GM12801 (cell line): ENCODE measurements around the gene MPST.

Source experiments
- TF ChIP-seq, protein P1 (sequence below): IDR thresholded peaks from one replicate; pipeline ENCODE4 v1.5.1; 2011; ENCODE audit warnings: control low read depth; ENCODE audit not compliant: insufficient read length; ENCODE audit errors: extremely low read depth

Gene MPST

DNA sequence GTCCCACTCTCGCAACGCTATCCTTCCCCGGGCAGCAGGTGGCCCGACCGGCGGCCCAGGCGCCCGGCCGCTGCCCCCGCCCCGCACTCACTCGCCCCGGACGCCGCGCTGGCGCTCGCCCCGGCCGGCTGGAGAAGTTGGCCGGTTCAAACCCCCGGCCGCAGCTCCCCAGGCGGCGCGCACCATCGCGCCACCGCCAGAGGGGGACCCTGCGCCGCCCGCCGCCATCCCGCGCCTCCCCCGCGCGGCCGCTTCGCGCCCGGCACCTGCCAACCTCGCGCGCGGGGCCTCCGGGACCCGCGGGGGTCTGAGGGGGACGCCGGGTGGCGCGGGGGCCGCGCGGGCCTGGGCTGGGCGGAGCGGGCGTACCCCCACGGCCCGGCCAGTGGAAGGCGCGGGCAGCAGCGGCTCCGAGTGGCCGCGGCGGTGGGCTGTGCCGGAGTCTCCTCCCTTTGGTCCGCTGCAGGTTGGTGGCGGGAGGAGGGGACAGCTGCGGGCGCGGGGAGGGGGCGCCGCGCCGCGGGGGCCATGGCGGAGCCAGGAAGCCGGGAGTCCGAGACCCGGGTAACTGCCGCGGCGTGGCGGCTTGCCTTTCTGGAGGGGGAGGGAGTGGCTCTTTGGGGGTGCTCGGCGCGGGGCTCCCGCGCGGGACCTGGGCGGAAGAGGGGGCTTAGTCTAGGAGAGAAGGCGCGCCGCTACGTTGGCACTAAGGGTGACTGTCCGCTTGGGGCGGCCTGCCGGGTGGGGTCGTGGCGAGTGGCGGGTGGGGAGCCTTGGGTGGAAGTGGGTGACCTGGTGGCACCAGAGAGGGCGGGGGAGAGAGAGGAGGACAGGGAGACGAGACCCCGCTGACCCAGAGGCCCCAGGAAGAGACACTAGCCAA, at the start of gene MPST, which contains the start of gene TST:
TSS of gene MPST (plus strand) at position 434 of the 883 bp plus-strand sequence. CDS start at position 529, 95 bp downstream.
TSS of gene TST (minus strand) at position 139 of the 883 bp plus-strand sequence. CDS start 715 bp downstream, outside the sequence.
- TF ChIP-seq, protein P1, sequence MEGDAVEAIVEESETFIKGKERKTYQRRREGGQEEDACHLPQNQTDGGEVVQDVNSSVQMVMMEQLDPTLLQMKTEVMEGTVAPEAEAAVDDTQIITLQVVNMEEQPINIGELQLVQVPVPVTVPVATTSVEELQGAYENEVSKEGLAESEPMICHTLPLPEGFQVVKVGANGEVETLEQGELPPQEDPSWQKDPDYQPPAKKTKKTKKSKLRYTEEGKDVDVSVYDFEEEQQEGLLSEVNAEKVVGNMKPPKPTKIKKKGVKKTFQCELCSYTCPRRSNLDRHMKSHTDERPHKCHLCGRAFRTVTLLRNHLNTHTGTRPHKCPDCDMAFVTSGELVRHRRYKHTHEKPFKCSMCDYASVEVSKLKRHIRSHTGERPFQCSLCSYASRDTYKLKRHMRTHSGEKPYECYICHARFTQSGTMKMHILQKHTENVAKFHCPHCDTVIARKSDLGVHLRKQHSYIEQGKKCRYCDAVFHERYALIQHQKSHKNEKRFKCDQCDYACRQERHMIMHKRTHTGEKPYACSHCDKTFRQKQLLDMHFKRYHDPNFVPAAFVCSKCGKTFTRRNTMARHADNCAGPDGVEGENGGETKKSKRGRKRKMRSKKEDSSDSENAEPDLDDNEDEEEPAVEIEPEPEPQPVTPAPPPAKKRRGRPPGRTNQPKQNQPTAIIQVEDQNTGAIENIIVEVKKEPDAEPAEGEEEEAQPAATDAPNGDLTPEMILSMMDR, result no peak

DNA sequence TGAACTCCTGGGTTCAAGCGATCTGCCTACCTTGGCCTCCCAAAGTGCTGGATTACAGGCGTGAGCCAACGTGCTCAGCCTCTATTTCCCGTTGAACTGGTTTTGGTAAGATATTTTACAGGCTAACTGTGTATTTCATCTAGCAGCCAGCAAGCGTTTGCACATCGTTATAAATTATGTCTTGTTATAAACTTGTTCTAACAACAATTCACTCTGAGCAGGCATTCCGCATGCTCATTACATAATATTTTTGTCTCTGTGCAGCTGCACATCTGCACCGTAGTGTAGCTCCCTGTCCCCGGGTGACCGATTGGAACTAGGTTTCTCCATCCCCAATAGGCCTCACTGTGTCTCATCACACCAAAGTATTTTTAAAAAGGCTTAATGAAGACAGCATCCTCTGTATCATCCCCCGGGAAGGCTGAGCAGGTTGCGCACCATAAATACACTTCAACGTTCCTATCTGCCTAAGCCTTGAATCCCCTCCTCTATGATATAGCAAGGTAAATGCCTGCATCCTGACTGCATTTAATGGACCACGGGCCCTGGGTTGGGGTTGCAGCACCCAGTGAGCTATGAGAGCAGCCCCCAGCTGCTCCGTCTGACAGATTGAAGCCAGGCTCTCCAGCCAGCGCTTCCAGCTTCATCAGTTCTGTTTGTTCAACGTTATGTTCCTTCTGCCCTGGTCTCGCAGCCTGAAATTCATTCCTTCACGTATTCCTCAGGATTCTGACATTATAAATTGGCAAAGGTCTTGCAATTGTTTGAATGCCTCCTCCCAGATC, 48.0 kb upstream of the MPST start:
- TF ChIP-seq, protein P1, result no peak

DNA sequence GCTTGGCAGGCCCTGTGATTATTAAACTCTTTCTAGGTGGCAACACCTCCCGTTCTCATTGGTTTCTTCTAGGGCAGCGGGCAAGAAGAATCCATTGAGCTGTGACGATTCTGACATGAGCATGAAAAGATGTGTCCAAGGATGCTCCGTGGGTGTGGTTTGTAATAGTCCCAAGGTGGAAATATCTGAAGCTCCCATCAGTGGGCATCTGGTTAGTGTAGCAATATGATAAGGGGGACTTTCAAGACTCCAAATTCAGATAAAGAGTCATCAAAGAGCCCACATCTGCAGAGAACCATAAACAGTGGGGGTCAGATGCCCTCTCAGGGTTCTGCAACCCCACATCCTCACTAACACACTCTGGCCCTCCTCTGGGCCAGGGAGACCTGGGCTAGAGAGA, 42.9 kb upstream of the MPST start:
- TF ChIP-seq, protein P1, result no peak

DNA sequence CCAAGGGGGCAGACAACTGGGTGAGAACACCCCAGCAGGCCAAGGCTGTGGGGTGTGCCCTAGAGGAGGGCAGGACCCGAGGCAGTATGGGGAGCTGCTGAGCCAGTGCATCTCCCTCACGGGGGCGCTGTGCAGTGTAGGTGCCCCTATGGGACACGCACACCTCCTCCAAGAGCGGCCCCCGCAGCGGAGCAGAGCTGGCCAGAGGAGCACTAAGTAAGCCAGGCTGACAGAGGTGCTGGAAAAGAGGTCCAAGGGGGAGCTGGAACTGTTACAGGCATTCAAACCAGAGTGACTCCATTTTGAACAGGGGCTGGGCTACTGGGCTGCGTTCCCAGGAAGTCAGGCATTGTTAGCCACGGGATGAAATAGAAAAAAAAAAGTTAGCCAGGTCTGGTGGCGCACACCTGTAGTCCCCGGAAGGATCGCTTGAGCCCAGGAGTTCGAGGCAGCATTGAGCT, 42.1 kb upstream of the MPST start:
- TF ChIP-seq, protein P1, result no peak

DNA sequence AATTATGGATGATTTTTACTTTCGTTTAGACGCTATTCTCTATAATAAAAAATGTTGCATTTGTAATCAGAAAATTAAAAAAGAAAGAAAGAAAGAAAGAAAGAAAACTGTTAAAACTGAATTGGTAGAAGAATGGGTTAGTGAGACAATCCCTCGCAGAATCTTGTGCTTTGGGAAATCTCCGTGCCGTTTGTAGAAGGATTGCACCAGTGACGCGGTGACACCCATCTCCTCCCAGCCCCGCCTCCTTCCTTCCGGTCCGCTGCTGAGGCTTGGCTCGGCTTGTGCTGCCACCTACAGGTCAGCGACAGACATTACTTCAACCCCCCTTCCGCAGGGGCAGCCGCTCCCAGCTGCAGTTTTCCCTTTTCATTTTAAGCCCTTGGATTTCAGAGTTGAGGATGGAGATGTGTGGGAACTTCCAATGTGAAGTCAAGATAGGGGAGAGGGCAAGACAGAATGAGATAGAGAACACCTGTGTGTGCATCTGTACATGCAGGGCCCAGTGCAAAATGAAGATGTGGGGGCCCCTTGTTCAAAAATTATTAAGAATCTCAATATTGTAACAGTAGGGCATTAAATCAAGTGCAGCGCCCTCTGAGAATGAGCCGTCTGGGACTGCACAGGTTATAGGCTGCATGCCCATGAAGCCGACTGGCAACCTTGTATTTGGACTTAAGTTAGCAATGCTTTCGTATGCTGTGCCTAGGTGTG, 41.4 kb upstream of the MPST start:
- TF ChIP-seq, protein P1, result no peak

DNA sequence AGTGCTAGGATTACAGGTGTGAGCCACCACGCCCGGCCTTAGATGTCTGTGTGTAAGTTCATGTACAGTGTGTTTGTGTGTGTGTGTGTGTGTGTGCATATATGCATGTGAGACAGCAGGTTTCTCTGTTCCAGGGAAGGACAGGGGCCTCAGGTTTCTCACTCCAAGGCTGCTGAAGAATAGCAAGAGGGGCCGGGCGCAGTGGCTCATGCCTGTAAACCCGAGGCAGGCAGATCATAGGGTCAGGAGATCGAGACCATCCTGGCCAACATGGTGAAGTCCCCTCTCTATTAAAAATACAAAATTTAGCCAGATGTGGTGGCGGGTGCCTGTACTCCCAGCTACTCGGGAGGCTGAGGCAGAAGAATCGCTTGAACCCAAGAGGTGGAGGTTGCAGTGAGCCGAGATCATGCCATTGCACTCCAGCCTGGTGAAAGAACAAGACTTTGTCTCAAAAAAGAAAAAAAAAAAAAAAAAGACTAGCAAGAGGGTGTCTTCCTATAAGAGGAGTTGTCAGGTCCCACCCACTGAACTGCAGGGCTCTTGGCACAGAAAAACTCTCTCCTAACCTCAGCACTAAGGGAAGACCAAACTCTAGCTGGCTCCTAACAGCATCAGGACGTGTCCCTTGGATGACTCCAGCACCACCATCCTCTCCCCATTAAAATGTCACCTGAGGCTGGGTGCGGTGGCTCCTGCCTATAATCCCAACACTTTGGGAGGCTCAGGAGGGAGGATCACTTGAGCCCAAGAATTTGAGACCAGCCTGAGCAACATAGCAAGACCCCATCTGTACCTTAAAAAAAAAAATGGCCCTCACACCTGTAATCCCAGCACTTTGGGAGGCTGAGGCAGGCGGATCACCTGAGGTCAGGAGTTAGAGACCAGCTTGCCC, 40.3 kb upstream of the MPST start:
- TF ChIP-seq, protein P1, result no peak
